Transverse colon (tissue), 4 donors: Measurements from ENCODE around the gene VSIG10L2.

Experiments used
- CTCF ChIP-seq, 5 experiments: fragments of 200-600 bp in 3 of 5; fragments of 450-650 bp in 2 of 5; sonication (generic) in 3 of 5; IDR thresholded peaks; 1 replicate in 2 of 5; 2 replicates in 3 of 5; pipeline ENCODE4 v1.5.1; 2016 to 2017; ENCODE audit warnings: antibody characterized with exemption in 5 of 5, inconsistent platforms in 3 of 5, mild to moderate bottlenecking in 2 of 5, moderate library complexity in 1 of 5
- EP300 ChIP-seq: sonication (generic); formaldehyde crosslinking; IDR thresholded peaks from one replicate; pipeline ENCODE4 v1.6.1; 2017; ENCODE audit warnings: antibody characterized with exemption, low read depth
- POLR2A ChIP-seq: fragments of 450-650 bp; IDR thresholded peaks from one replicate; pipeline ENCODE4 v1.6.1; 2016; ENCODE audit warnings: antibody characterized with exemption, mild to moderate bottlenecking, moderate library complexity
- POLR2AphosphoS5 ChIP-seq, 3 donors: sonication (generic); formaldehyde crosslinking; IDR thresholded peaks; one replicate each; pipeline ENCODE4 v1.6.1; 2016; ENCODE audit warnings: antibody characterized with exemption in 3 of 3

- no peak for TF ChIP-seq CTCF (IDR thresholded peaks at IDR 0.05)
- TF ChIP-seq POLR2AphosphoS5 (IDR thresholded peaks at IDR 0.05), result no peak
- TF ChIP-seq EP300, result no peak
- no peak for TF ChIP-seq POLR2A
Measured at GRCh38 chr11:125978181-125978716, 32.4 kb downstream of the VSIG10L2 start.
